ENCODE measurements around the gene OR1E2.

OR1E2 gene

GRCh38 chr17:3433741-3434140, at the start of gene OR1E2:
Gene OR1E2, minus strand, starts transcription at chr17:3433841. Its CDS starts 0 bp downstream, at chr17:3433841.
- TF ChIP-seq CTCF (IDR thresholded peaks at IDR 0.05), result no peak
- Histone ChIP-seq H3K27ac (no peak within 1 kb of the TSS), H3K4me3 (no peak within 1 kb of the TSS)
- no peak for DNase-seq (ENCODE audit: low spot score)

GRCh38 chr17:3482852-3483251, 49.2 kb upstream of the OR1E2 start:
- TF ChIP-seq CTCF (IDR thresholded peaks at IDR 0.05), result no peak
- Histone ChIP-seq H3K4me3 (no peak overlapping the region), H3K27ac (no peak overlapping the region)
- no peak for DNase-seq (ENCODE audit: low spot score)

GRCh38 chr17:3479988-3480387, 46.3 kb upstream of the OR1E2 start:
- Histone ChIP-seq H3K4me3 (no peak overlapping the region), H3K27ac (no peak overlapping the region)
- TF ChIP-seq CTCF (IDR thresholded peaks at IDR 0.05), result no peak
- no peak for DNase-seq (ENCODE audit: low spot score)

GRCh38 chr17:3475812-3476610, 42.4 kb upstream of the OR1E2 start, which contains the start of gene ASPA:
Gene ASPA, plus strand, starts transcription at chr17:3475997. Its CDS starts 163 bp downstream, at chr17:3476160.
- Histone ChIP-seq H3K4me3 (peak within 1 kb of the TSS; percentile 62), H3K27ac (peak within 1 kb of the TSS in 1 of 2 donors; percentile 59)
- DNase-seq (ENCODE audit: low spot score), result no peak
- TF ChIP-seq CTCF (IDR thresholded peaks at IDR 0.05), result no peak

- TF ChIP-seq CTCF (IDR thresholded peaks at IDR 0.05), result no peak
- DNase-seq (ENCODE audit: low spot score), result no peak
- Histone ChIP-seq H3K4me3 (no peak overlapping the region), H3K27ac (peak overlapping the region in 1 of 2 donors; percentile 55)
Measured at GRCh38 chr17:3475251-3475685, 41.6 kb upstream of the OR1E2 start.

GRCh38 chr17:3474212-3474611, 40.6 kb upstream of the OR1E2 start:
- no peak overlapping the region for H3K27ac ChIP-seq
- no peak for DNase-seq (ENCODE audit: low spot score)

More at GRCh38 chr17:3474212-3474611, 40.6 kb upstream of the OR1E2 start:
- TF ChIP-seq CTCF (IDR thresholded peaks at IDR 0.05), result no peak
- no peak overlapping the region for H3K4me3 ChIP-seq
